ENCODE data around the gene AADAC.

GRCh38 chr3:151873398-151873797 lies 59.5 kb downstream of the AADAC start, which contains the start of gene SUCNR1:
- TF ChIP-seq CTCF (conservative IDR thresholded peaks at IDR 0.05 in 1 of 2, IDR thresholded peaks at IDR 0.05 in 1 of 2; ENCODE audit: low read depth in 1 of 2, low read length in 2 of 2) (no peak), EZH2 (IDR thresholded peaks at IDR 0.05; ENCODE audit: low read length, missing control alignments) (no peak)
